NCI-H226 (cell line): ENCODE data around the gene QKI.
"Not testable (repeated sequence)": the region's sequence is repeated elsewhere in the genome, so short reads cannot be mapped to it uniquely, and the experiment has no call there.

Experiments
- DNase-seq: peaks from one replicate; pipeline ENCODE4 v3.0.0-alpha.2; 2015

QKI gene

DNA sequence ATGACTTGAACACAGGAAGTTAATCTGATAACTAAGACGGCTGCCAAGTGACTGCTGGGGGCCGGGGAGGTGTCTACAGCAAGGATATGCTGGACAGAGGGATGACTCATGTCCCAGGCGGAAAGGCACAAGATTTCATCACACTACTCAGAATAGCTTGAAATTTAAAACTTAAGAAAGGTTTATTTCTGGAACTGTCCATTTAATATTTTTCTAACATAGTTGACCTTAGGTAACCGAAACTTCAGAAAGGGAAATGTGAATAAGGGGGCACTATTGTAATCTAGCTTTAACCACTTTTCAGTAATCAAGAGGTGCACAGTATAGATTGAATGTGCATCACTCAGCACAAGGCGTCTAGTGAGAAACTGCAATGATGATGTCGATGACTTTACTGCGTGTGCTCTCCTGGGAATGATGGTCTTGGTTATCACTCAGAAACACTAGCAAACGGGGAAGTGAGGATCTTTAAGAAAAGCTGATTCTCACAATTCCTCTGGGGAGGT lies 171.5 kb downstream of the QKI start:
- DNase-seq: peak; percentile 67

DNA sequence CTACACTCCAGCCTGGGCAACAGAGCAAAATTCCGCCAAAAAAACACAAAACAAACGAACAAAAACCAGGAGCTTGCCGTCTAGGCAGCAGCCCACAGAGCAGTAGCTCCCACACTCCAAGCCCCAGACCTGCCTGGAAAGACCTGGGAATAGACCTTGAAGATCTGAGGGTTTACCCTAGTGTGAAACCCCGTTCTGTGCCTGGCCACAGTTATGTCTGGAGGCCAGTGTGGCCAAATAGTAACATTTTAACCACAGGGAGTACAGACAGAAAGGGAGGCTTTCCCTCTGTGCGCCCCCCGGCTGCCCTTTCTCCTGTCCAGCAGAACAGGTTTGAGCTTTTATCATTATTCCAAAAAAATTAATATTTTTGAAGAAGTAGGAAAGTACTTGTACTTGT lies 172.4 kb downstream of the QKI start:
- DNase-seq: no peak

DNA sequence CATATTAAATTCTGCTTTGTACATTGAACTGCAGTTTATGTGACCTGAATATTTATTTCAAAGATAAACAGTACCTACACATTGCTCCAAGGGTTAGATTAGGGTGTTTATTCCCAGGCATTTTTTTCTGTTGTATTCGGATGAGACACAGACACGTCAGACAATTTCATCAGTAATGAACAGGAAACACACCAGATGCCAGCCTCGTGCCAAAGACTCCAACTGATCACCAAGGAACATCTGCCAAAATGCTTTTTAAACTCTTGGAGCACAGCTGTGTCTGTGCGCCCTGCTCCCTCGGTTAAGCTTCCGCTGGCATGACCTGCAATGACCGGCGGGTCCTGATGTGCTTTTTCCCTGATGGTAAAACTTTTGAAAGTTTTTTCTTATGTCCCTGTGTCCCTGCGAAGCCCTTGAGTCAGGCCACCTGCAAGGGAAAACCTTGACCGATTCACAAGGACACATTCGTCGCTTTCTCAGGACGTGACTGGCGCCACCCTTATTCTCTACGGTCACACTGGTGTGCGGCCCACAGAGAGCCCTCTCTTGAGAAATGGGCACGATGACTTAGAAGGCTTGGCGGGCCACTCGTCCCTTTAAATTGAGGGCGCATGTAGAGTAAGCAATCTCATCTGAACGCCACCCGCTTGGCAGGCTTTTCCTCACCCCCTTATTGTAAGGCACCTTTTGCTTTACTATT lies 173.9 kb downstream of the QKI start:
- peak; percentile 33 for DNase-seq

DNA sequence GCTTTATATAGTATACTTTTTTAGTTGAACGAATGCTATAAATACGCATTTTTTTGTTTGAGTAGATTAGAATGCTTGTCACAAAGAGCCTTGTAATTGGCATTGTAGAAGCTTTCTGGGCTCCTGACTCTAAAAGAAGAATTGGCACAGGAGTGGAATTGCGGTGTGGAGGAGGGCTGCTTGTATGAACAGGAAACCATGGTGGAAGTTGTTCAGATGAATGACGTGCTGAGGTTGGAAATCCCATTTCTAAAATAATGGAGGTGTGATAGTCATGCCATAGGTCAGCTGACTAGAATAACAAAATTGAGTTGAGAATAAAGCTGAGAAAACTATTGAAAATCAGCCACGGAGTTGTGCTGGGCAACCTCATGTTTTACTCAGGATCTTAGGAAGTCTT lies 174.9 kb downstream of the QKI start:
- DNase-seq: no peak

DNA sequence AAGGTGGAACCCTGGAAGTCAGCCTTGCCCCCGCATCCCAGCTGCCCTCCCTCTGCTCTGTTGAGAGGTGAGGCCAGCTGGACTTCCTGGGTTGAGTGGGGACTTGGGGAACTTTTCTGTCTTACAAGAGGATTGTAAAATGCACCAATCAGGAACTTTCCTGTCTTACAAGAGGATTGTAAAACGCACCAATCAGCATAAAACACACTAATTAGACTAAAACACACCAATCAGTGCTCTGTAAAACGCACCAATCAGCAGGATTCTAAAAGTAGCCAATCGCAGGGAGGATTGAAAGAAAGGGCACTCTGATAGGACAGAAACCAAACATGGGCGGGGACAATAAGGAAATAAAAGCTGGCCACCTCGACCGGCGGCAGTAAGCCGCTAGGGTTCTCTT lies 175.6 kb downstream of the QKI start:
- not testable (repeated sequence) for DNase-seq

DNA sequence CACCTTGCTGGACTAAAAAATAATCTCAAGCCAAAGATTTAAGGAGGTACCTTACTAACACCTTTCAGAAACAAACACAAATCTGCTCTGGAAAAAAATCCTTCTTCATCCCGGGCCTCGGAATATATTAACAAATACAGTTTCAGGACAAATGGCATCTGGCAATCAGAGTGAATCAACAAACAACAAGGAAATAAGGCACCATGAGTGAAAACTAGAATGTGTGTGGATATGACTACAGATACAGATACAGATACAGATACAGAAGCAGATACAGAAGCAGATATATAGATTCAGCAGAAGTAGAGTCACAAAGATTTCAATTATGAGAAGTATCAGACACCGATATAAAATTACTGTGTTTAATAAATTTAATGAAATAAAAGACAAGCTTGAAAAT lies 178.4 kb downstream of the QKI start:
- DNase-seq: no peak

DNA sequence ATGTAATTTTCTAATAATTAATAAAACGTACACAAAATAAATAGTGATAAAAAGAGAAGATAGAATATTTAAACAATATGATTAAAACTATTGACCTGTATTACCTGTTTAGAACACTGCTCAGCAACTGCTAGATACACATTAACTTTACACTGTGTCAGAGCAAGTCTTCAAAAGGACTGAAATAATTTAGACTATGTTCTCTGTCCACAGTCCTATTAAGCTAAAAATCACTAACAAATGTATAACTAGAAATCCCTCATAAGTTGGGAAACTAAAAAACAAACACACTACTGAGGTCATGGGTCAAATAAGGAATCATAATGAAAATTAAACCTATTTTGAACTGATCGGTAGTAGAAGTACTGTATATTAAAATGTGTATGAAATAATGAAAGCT lies 181.7 kb downstream of the QKI start:
- no peak for DNase-seq

DNA sequence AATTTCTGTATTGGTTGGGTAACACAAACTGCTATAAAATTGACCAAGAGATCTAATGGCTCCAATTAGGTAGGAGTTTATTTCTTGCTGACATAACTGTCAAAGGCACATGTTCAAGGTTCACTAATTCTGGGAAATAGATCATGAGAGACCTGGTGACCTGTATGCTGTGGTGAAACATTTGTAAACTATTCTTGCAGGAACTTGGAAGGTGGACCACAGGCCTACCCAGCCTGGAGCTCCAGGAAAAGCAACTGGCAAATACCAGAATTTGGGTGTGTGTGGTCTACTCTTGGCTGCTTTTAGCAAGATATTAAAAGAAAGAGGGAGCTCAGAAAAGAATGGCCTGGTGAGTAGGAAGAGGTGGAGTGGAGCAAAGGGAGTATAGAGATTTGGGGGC lies 184.6 kb downstream of the QKI start:
- no peak for DNase-seq

DNA sequence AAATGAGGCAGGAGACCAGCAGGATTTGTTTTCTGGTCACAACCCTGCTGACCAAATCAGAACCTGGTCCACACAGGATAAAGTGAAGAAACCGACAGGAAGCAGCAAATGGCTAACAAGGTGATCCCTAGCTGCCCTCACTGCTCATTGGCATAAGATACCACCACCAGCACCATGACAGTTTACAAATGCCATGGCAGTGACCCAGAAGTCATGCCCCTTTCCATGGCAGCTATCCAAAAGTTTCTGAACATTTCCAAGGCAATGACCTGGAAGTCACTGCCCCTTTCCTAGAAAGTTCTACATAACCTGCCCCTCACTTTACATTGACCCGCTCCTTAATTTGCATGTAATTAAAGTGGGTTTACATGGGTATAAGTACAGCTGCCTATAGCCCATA lies 185.2 kb downstream of the QKI start:
- DNase-seq: no peak

DNA sequence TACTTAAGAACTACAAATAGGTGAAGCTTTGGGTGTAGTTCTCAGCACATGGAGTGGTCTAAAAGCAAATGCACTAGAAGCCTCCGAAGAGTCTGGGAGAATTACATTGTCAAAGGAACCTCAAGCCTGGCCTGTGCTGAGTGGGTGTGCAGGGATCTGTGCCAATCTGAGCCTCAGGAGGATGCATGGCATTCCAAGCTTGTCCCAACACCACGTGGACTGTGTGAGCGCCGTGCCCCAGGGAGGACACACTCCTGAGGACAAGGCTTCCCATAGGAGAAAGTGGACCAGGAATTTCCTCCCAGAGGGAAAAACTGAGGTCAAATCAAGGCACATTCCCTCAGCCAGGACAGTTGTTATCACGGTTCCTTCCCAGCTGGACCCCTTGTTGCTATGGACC lies 185.8 kb downstream of the QKI start:
- no peak for DNase-seq

DNA sequence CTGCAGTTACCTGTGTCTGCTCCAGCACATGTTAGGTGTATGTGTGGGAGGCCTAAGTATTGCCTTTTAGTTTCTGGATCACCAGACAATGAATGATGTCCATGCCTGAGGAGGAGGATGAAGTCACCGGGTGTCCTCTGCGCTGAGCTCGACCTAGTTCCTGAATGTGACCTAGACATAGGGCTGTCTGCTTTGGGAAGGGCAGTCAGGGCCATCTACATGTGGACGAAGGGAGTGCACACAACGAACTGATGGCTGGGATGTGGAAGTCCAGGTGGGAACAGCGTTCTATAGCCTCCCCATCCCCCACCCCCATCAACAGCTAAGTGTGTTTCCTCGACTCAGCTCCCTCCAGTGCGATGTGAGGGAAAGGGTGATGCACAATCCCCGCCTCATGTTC lies 186.3 kb downstream of the QKI start:
- DNase-seq: no peak

DNA sequence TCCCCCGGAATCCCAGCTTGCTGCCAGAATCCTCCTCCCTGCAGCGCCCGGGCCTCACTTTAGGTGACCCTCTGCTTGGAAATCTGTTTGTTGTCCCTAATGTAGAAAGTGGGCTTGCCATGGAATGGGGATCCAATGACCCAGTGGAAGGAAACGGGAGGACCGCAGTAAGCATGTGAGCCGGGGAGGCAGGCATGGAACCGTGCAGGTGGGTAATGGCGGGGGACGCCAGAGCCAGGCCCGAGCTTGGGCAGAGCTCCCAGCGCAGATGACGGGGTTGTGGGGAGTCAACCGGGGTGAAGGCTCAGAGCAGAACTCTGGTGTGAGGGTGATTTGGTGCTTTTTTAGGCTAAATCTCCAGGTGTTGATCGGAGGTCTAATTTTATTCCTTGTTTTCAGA lies 188.3 kb downstream of the QKI start:
- no peak for DNase-seq

DNA sequence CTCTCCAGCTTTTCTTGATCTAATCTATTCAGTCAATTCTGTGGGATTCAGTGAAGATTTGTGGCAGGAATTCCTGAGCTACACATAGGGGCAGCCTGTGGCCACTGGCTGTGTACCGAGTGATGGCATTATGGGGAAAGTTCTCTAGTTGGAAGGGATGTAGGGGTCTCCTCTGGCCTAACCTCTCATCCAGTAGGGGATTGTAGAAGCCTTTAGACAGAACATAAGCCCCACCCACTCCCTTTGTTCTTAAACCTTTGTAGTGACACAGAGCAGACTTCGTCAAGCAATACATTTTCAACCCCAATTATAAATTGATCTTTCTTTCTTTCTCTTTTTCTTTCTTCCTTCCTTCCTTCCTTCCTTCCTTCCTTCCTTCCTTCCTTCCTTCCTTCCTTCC lies 188.9 kb downstream of the QKI start:
- no peak for DNase-seq

DNA sequence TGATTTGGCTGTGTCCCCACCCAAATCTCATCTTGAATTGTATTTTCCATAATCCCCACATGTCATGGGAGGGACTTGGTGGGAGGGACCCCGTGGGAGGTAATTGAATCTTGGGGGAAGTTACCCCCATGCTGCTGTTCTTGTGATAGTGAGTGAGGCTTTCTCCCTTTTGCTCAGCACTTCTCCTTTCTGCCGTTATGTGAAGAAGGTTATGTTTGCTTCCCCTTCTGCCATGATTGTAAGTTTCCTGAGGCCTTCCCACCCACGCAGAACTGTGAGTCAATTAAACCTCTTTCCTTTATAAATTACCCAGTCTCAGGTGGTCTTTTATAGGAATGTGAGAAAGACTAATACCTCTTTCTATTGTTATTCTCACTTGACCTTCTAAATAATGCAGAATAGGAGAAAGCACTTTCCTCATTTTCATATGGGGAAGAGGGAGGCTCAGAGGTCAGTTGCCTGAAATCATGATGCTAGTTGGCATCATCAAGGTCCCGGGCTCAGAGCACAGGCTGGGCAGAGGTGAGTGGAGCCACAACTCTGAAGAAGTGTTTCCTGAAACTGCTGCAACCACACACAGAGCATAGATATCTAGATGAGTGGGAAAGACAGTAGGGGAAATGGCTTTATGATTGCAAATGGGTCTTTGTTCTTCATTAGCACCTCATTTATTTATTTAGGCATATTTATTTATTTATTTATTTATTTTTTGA lies 191.0 kb downstream of the QKI start:
- DNase-seq: no peak

DNA sequence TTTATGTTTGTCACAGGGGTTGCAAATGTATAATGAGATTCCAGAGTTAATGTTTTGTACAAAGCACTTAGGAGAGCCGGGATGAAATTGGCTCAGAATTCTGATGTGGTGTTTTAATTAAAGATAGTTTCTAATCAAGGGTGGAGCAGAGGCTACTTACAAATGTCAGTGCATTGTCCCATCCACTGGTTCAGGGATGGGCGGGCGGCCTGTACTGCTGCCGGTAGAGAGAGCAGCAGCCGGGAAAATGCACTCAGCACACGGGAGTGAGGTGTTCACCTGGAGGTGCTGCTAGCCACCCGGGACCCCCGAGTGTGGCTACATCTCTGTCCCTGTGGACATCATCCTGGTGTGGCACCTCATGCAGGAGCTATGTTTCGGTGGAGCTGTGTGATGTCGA lies 193.3 kb downstream of the QKI start:
- DNase-seq: no peak

DNA sequence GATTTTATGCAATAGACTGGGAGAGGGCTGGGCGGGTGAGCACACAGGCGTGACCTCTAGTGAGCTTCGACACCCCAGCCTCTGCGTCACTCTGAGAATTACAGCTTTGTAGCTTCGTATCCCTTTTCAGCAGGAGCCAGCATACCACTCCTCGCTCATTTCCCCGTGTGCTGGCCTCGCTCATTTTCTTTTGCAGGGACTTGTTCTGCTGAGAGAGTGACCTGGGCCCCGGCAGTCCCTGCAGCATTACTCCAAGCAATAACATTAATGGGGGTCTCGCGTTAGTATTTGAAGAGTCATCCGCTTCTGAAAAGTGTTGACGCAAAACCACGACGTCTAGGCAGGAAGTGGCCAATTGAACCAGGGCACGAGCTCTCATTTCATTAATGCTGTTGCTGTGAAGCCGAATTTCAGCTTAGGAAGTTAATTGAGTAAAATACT lies 193.7 kb downstream of the QKI start:
- no peak for DNase-seq

DNA sequence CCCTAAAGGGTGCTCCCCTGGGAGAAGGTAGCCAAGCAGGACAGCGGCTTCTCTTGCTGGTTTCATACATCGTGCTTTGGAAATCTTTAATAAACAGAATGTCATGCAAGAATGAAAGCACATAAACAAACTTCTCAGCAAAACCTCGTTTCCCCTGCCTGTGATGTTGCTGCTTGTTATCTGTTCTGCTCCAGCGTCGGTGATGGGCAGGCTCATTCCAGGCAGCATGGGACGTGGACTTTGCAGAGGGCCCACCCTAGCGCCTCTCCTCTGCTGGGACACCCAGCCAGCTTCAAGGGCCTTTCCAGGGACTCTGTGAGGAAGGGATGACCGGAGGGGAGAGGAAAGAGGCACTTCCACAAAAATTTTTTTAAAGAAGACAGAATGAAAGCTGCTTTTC lies 197.7 kb downstream of the QKI start:
- no peak for DNase-seq

DNA sequence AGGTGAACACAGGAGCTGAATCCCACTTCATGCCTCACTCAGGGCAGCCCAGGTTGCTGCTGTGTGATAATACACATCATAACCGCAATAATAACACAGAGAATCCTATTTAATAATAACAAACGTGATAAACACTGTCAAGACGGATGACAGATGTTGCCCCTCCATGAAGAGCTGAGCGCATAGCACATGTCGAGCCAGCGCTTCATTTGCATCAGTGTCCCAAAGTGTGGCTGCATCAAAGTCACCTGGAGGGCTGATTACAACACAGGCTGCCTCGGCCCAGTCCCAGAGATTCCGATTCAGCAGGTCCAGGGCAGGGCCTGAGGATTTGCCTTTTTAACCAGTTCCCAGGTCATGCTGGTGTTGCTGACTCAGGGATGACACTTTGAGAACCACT lies 198.5 kb downstream of the QKI start:
- no peak for DNase-seq

DNA sequence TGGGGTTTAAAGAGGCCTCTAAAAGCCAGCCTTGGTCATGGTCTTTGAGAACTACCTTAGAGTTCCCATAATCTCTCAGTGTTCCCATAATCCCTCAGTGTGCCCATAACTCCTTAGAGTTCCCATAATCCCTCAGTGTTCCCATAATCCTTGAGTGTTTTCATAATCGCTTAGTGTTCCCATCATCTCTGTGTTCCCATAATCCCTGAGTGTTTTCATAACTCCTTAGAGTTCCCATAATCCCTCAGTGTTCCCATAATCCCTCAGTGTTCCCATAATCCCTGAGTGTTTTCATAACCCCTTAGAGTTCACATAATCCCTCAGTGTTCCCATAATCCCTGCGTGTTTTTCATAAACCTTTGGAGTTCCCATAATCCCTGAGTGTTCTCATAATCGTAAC lies 199.2 kb downstream of the QKI start:
- DNase-seq: no peak

DNA sequence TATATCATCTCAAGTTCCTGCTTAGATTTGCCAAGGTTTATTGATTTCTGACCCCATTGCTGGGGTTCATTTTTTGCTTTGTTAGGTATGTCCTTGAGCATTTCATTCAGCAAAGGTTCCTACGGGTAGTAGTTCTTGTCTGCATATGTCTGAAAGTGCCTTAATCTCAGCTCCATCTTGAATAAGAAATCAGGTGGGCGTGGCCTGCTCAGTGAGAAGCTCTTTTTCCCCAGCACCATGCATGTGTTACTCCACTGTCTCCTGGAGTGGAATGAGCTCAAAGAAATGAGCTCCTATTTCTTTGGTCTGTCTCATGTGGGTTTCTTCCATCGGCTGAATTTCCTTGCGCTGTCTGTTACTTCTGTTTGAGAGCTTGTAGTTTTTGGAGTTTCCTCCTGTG lies 201.9 kb downstream of the QKI start:
- DNase-seq: no peak

DNA sequence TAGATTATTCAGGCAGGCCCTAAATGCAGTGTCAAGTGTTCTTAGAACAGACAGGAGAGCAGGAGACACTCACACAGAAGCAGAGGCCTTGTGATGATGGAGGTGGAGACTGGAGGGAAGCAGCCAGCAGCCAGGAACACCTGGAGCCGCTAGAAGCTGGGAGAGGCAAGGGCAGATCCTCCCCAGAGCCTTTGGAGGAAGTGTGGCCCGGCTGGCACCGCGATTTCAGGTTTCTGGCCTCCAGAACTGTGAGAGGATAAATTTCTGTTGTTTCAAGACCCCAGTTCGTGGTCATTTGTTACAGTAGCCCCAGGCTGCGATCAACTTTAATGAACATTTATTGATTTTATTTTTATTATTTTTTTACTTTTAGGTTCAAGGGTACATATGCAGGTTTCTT lies 203.0 kb downstream of the QKI start:
- no peak for DNase-seq

DNA sequence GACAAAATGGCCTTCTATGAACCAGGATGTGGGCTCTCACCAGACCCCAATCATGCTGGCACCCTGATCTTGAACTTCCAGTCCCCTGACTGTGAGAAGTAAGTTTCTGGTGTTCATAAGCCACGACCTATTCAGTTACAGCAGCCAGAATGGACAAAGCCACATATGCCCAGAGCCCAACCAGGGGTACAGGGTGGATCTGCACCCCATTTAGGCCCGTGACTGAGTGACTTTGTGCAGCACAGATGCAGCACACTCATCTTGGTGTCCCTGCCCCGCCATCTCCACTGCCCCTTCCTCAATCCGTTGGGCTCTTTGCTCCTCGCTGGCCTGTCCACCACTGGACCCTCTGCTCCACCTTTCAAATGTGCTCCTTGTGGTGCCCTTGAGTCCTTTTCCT lies 205.6 kb downstream of the QKI start:
- DNase-seq: no peak

DNA sequence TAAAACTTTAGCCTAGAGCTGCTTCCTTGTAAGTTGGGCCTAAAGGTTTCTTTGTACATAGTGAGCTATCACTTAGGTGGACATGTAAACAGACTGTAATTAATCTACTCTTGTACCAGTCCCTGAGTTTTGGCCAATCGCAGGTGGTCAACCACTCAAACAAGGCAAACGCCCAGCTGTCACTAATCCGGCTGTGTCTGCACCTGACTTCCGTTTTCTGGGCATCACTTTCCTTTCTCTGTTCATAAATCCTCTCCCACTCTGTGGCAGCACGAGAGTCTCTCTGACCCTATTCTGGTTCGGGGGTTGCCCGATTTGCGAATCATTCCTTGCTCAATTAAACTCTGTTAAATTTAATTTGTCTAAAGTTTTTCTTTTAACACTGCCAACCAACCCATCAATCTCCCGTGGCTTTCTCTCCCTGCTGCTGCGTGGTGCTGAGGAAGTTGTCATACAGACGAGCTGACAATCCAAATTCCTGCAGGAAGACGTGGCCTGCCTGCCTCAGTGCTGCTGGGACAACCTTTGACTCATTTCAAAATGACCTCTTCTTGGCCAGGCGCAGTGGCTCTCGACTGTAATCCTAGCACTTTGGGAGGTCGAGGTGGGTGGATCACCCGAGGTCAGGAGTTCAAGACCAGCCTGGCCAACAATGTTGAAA lies 206.3 kb downstream of the QKI start:
- DNase-seq: no peak

DNA sequence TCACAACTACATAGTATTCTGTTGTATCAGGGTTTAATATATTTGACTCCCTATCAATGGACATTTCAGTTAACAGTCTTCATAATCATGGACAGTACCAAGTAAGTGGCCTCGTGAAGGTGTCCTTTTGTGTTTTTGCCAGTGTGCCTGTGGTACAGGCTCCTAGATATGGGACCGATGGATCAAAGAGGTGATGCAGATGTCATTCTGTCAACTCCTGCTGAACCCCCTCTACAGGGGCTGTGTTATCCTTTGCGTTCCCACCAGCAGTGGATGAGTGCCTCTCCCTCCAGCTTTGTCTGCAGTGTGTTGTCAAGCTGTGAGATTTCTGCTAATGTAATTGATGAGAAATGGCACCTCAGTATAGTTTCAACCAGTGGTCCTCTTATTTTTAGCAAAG lies 210.7 kb downstream of the QKI start:
- DNase-seq: no peak
